AG04450 (cell line): Measurements from ENCODE around the gene EMP2. TPM values are rescaled to one million over a fixed set of nuclear protein-coding genes. Genes with fewer than 3 reads are reported as not detected.

Source experiments
- CTCF ChIA-PET: fragments of 300-600, 350-600 bp; formaldehyde crosslinking; extraction: SDS; loops from one replicate; lab custom pipeline; 2022; ENCODE audit warnings: antibody characterized with exemption, inconsistent platforms; lab: Charles Lee
- POLR2A ChIA-PET: fragments of 350-600 bp; formaldehyde crosslinking; extraction: SDS; loops from one replicate; lab custom pipeline; 2021; ENCODE audit warnings: antibody characterized with exemption, inconsistent platforms; lab: Yijun Ruan, JAX
- DNase-seq: peaks from one replicate; pipeline ENCODE4 v3.0.0-alpha.2; 2011; ENCODE audit warnings: low read depth, low spot score
- H3K27ac ChIP-seq: one replicate; pipeline ENCODE4 v1.5.1; 2012; ENCODE audit warnings: low read depth, low read length, control low read depth
- H3K27me3 ChIP-seq: one replicate; pipeline ENCODE4 v1.6.0; 2012; ENCODE audit warnings: low read length; ENCODE audit not compliant: control insufficient read depth, insufficient read depth
- H3K4me3 ChIP-seq: 2 replicates; pipeline ENCODE4 v1.5.1; 2011; ENCODE audit warnings: mild to moderate bottlenecking, low read depth, low read length, control low read depth
- H3K9me3 ChIP-seq: 2 replicates; pipeline ENCODE4 v1.5.1; 2012; ENCODE audit warnings: low read length; ENCODE audit not compliant: control insufficient read depth, insufficient read depth
- polyA plus RNA-seq: library from polyadenylated mRNA; depleted of rRNA; stranded (reverse); fragments of >200 nt; gene quantifications from 2 replicates; pipeline ENCODE4 v1.2.3, GENCODE V29; 2011
- TF ChIP-seq, protein P1 (sequence below): IDR thresholded peaks from 2 replicates; pipeline ENCODE4 v1.5.1; 2011; ENCODE audit warnings: low read depth, low read length, control low read depth, inconsistent platforms

EMP2 gene
- polyA plus RNA-seq, 1 experiment = 15.2 TPM

DNA sequence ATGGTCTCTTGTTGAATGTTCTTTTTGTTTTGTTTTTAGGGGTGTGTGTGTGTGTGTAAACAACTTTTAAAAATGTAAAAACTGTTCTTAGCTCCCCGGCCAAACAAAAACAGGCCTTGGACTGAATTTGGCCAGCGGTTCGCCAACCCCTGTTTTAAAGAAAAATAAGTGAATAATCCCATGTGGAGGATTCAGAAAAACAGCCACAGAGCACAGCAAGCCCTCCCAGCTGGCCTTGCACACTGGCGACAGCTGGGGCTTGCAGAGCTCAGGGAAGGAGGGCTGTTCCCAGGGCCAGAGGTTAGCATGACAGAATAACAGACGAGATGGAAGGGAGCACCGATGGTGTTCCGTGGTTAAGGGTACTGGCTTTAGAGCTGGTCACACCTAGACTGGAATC lies 39.0 kb downstream of the EMP2 start:
- POLR2A ChIA-PET = no interaction called here
- TF ChIP-seq, protein P1, sequence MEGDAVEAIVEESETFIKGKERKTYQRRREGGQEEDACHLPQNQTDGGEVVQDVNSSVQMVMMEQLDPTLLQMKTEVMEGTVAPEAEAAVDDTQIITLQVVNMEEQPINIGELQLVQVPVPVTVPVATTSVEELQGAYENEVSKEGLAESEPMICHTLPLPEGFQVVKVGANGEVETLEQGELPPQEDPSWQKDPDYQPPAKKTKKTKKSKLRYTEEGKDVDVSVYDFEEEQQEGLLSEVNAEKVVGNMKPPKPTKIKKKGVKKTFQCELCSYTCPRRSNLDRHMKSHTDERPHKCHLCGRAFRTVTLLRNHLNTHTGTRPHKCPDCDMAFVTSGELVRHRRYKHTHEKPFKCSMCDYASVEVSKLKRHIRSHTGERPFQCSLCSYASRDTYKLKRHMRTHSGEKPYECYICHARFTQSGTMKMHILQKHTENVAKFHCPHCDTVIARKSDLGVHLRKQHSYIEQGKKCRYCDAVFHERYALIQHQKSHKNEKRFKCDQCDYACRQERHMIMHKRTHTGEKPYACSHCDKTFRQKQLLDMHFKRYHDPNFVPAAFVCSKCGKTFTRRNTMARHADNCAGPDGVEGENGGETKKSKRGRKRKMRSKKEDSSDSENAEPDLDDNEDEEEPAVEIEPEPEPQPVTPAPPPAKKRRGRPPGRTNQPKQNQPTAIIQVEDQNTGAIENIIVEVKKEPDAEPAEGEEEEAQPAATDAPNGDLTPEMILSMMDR = no peak
- Histone ChIP-seq H3K4me3 (no peak overlapping the region), H3K9me3 (no peaks in the 10 kb centered on the region), H3K27me3 (no peaks in the 10 kb centered on the region), H3K27ac (no peak overlapping the region)
- CTCF ChIA-PET = interaction anchor here (0.8 kb wide), 1 partner anchor 39 kb away, joined by 3 read pairs; the partner anchor contains the start of gene EMP2
- DNase-seq = no peak

- H3K27me3 ChIP-seq = no peaks in the 10 kb centered on the region
- TF ChIP-seq, protein P1 = no peak
- ChIA-PET CTCF (no interaction called here), POLR2A (no interaction called here)
- DNase-seq = no peak
- H3K4me3 ChIP-seq = no peak overlapping the region
- H3K27ac ChIP-seq = no peak overlapping the region
- H3K9me3 ChIP-seq = no peaks in the 10 kb centered on the region
Measured at GRCh38 chr16:10539793-10540192, 40.6 kb downstream of the EMP2 start.

DNA sequence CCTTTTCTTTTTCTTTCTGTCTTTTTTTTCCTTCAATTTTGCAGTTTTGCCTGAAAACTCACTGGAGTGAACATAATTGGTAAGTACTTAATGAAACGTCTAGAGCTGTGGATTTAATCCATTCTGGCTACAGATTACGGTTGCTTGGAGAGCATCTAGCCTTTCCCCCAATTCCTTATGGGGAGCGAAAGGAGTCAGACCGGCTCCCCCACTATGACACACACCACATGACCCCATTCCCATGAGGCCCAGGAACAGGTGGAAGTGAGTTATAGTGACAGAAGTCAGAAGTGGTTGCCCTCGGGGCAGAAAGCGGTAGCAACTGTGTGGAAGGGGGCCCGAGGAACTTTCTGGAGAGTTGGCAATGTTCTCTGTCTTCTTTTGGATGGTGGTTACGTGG lies 41.2 kb downstream of the EMP2 start:
- Histone ChIP-seq H3K9me3 (no peaks in the 10 kb centered on the region), H3K27me3 (no peaks in the 10 kb centered on the region), H3K4me3 (no peak overlapping the region), H3K27ac (no peak overlapping the region)
- ChIA-PET POLR2A (no interaction called here), CTCF (no interaction called here)
- TF ChIP-seq, protein P1 = no peak
- DNase-seq = no peak

DNA sequence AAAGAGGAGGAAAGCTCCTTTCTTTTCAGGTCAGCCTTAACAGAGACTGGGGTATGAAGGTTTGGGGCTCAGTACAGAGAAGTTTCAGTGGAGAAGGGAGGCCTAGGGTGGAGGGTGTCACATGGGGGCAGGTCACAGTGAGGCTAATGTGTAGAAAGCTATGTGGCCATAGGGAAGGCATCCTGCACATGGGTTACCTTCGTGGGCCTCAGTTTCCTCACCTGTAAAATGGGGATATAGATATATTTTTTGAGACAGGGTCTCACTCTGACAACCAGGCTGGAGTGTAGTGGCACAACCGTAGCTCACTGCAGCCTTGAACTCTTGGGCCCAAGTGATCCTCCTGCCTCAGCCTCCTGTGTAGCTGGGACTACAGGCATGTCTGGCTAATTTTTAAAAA lies 41.8 kb downstream of the EMP2 start:
- Histone ChIP-seq H3K4me3 (no peak overlapping the region), H3K9me3 (no peaks in the 10 kb centered on the region), H3K27ac (no peak overlapping the region), H3K27me3 (no peaks in the 10 kb centered on the region)
- CTCF ChIA-PET = no interaction called here
- POLR2A ChIA-PET = no interaction called here
- TF ChIP-seq, protein P1 = no peak
- DNase-seq = no peak

DNA sequence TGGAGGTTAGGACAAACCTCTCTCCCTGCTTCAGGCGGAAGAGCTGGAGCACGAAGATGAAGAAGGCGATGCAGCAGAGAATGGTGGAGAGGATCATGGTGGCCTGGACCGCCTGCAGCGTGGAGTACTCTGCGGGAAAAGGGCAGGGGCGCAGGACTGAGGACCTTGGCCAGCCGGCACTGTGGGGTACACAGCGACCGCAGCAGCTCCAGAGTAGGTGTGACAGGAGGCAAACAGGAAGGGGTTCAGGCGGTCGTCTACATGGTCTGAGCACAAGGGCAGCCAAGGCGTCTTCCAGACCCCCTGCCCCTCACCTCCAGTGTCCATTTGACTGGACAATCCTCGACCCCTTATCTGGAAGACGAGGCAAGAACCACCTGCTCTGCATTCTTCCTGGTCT lies 42.5 kb downstream of the EMP2 start:
- Histone ChIP-seq H3K27me3 (no peaks in the 10 kb centered on the region), H3K27ac (no peak overlapping the region), H3K9me3 (no peaks in the 10 kb centered on the region), H3K4me3 (no peak overlapping the region)
- ChIA-PET CTCF (no interaction called here), POLR2A (no interaction called here)
- no peak for DNase-seq
- TF ChIP-seq, protein P1 = no peak
